HEK293 (cell line): ENCODE data around the gene NOL9.

Experiments
- ATF2 ChIP-seq: fragments of 450-650 bp; formaldehyde crosslinking; IDR thresholded peaks from 2 replicates; pipeline ENCODE4 v1.5.1; 2016; ENCODE audit warnings: missing biosample characterization, missing genetic modification characterization, low read depth
- CTCF ChIP-seq: fragments of 450-650 bp; formaldehyde crosslinking; IDR thresholded peaks from 2 replicates; pipeline ENCODE4 v1.5.1; 2016; ENCODE audit warnings: missing biosample characterization, missing genetic modification characterization
- KLF9 ChIP-seq: fragments of 450-650 bp; formaldehyde crosslinking; IDR thresholded peaks from 2 replicates; pipeline ENCODE4 v1.5.1; 2016; ENCODE audit warnings: missing biosample characterization, missing genetic modification characterization, low read depth
- SP2 ChIP-seq: fragments of 450-650 bp; formaldehyde crosslinking; IDR thresholded peaks from 2 replicates; pipeline ENCODE4 v1.5.1; 2016; ENCODE audit warnings: missing biosample characterization, missing genetic modification characterization
- TCF7L2 ChIP-seq: IDR thresholded peaks from 2 replicates; pipeline ENCODE4 v1.6.1; 2011; ENCODE audit warnings: low read depth, mild to moderate bottlenecking, inconsistent platforms, low read length, moderate library complexity, borderline replicate concordance
- ZFP3 ChIP-seq: fragments of 450-650 bp; formaldehyde crosslinking; IDR thresholded peaks from 2 replicates; pipeline ENCODE4 v1.5.1; 2016; ENCODE audit warnings: low read depth, missing biosample characterization, missing genetic modification characterization
- ZNF175 ChIP-seq: fragments of 450-650 bp; formaldehyde crosslinking; IDR thresholded peaks from 2 replicates; pipeline ENCODE4 v1.5.1; 2016; ENCODE audit warnings: missing biosample characterization, missing genetic modification characterization
- ZNF184 ChIP-seq: fragments of 450-650 bp; IDR thresholded peaks from 2 replicates; pipeline ENCODE4 v1.5.1; 2018; ENCODE audit warnings: missing biosample characterization, mild to moderate bottlenecking, missing genetic modification characterization
- ZNF335 ChIP-seq: fragments of 450-650 bp; formaldehyde crosslinking; conservative IDR thresholded peaks from 2 replicates; pipeline ENCODE4 v1.5.1; 2016; ENCODE audit warnings: missing biosample characterization, missing genetic modification characterization
- ZNF513 ChIP-seq: fragments of 450-650 bp; IDR thresholded peaks from 2 replicates; pipeline ENCODE4 v1.5.1; 2018; ENCODE audit warnings: missing biosample characterization, missing genetic modification characterization
- ZNF645 ChIP-seq: fragments of 450-650 bp; formaldehyde crosslinking; IDR thresholded peaks from 2 replicates; pipeline ENCODE4; 2016; ENCODE audit warnings: missing biosample characterization, missing genetic modification characterization
- ZNF677 ChIP-seq: fragments of 450-650 bp; IDR thresholded peaks from 2 replicates; pipeline ENCODE4 v1.5.0; 2018; ENCODE audit warnings: missing biosample characterization, mild to moderate bottlenecking, missing genetic modification characterization, moderate library complexity

GRCh38 chr1:6517435-6517851 lies 36.9 kb downstream of the NOL9 start:
- no peak for TF ChIP-seq CTCF (tag by site-specific recombination)
- no peak for TF ChIP-seq ZNF175 (tag by site-specific recombination)
- TF ChIP-seq ZNF645 (tag by site-specific recombination), result no peak
- no peak for TF ChIP-seq ZFP3 (tag by site-specific recombination)
- no peak for TF ChIP-seq ZNF513 (tag by site-specific recombination)
- TF ChIP-seq ATF2, result no peak
- no peak for TF ChIP-seq TCF7L2
- no peak for TF ChIP-seq ZNF677 (tag by site-specific recombination)
- TF ChIP-seq ZNF335 (tag by site-specific recombination), result no peak
- no peak for TF ChIP-seq SP2 (tag by site-specific recombination)
- no peak for TF ChIP-seq KLF9
- TF ChIP-seq ZNF184 (tag by site-specific recombination), result no peak
